ENCODE measurements around the gene FXYD2.

Gene FXYD2

DNA sequence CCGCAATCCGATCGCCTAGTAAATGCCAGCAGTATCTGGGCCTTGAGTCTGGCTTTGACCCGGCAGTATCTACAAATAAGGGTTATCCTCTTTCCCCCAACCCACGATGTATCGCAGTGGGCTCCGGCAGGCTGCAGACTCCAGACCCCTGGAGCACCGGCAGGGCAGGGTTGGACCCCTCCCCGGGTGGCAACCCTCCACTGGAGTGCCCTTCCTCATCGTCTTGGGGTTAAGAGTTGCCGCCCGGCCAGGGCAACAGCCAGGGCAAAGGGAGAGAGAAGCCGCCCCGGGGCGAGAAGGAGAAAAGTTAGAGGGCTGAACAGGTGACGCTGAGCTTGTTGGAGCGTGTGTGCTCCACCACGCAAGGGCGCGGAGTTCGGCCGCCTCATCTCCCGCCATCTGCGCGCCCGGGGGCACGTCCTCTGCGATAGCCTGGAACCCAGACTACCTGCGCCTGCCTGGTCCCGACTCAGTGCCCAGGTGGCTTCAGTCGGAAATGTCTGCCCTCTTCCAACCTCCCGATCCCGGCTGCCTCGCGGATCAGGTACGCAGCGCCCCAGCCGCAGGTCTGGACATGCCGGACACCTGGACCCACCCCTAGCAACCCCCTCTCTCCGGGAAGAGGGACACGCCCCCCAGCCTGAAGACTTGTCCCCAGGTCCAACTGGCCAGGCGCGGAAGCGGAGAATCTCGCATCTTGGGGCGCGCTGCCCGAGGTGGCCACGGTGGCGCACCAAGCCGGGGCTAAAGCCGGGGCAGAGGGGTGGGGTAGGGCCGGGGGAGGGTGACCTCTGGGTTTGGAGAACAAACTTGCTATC lies 28.7 kb downstream of the FXYD2 start:
- DNase-seq: no peak

DNA sequence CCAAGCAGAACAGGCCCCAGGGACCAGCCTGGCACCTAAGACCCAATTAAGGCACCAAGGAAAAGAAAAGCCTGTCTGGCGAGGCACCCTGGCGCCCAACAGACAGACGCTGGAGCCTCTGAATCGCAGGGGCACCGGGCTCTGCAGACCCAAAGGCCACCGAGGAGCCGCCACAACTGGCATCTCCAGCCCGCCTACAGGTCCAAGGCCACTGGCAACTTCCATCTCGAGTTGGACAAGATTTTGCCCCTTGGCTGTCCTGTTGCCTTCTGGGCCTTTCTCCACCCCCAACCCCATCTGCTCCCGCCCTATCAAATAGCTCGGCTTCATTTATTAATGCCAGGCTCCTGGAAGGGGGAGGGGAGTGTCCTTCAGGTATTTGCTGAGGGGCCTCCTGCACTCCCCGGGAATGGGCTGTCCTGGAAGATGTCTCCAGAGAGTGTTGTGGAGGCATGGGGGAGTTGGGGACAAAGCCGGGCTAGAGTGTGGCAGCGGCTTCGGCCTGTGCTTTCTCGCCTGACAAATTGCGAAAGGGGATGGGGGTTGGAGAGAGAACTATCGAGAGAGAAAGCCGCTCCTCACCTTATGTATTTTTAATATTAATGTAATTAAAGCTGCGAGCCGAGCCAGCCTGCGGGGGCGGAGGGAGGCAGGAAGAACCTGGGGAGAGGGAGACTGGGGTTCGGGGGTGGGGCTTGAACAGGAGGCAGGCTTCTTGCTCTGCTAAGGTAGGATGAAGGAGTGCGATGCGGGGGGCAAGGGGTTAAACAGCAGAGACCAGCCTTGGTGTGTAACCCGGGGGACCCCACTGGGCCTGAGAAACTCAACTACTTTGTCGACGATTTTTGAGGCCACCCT lies 29.5 kb downstream of the FXYD2 start:
- no peak for DNase-seq

DNA sequence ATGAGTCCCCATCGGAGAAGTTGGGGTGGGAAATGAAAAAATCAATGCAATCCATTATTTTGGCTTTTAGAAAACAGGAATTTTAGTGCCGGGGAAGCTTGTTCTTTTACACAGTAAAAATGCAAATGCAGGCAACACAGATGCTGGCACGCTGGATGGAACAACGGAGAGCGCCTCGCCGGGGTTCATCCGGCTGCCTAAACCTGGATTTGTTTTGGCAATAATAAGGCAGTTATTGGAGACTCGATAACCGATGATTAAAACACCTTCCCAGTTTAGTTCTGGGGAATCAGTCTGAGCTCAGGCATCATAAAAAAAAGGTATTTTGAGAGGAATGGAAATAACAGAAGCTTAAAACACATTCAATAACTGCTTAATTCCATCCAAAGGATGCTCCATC lies 30.4 kb downstream of the FXYD2 start:
- DNase-seq: no peak

DNA sequence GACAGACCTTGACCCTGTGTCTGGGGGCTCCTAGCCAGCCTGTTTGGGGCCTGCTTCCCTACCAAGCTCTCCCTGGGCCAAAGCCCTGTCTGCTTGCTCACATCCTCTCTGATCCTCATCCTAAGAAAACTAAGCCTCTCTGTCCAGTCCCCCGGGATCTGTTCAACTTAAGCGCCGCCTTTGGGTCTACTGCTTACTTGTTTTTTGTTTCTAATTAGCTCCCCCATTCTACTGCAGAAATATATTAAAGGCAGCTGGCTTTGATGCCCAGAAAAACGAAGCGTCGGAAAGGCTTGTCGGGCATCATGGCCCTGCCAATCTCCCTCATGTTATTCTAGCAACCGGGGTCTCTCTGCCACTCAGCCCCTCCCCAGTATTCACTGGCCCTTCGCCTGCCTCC lies 31.0 kb downstream of the FXYD2 start:
- no peak for DNase-seq

DNA sequence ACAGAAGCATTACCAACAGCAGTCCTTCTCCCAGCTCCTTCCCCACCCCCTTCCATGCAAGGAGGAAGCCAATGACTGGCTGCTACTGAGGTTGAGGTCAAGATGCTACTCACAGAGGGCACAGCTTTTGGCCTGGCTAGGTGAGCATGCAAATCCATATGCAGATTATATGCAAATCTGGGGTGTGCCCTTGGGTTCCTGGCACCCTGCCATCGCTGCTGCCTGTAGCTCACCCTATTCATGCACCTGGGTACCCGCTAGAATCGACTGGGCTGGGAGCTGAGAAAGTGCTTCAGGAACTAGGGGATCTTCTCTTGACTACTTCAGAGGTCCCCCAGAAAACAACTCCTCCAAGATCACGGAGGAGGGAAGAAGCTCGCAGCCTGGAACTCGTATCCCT lies 31.6 kb downstream of the FXYD2 start:
- DNase-seq: no peak

DNA sequence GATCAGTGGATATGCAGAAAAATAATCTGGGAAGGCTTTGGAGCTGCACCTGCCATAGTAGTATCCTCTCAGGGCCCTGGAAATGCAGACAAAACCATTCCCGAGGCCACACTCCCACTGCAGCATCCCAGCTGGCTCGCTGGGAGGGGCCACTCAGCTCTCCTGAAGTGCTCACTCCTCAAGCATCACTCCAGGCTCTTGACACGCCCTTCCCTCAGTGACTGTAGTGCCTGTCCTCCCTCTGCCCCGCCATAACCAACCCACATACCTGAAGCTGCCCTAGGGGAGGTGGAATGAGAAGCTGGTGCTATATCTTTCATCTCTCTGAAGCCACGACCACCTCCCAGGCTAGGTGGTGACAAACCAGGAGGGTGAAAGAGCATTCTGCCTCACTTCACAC lies 32.3 kb downstream of the FXYD2 start:
- DNase-seq: no peak

DNA sequence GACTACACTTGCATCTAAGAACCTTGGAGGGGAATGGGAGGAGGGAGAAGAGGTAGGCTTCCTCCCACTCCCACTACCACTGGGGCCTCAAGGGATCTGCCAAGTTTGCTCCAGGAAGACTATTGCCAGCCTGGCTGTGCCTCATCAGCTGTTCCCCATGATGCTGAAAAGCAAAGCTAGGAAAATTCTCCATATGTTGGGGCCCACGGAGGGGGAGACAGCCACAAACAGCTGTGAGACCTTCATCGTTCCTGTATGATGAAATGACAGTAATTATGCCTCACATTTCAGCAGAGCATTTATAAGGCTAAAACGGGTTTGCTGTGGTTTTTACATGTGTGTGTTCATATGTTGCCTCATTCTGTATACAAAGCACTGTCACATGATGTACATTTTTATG lies 34.3 kb downstream of the FXYD2 start:
- no peak for DNase-seq

DNA sequence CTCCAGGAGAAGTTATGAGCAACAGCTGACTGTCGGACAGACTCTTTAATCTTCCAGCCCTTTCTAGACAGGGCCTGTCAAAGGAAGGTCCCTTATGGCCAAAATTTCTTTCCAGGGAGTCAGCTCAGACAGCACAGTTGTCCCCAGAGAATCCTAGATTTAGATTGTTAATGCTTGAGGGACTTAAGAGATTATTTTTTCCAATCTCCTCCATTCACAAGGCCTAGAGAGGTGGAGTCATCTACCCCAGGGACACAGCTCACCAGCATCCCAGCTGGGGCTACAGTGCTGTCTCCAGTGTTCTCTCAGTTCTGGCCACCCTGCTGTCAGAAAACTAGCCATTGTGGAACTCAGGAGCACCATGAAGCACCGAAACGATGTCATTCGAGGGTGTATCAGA lies 35.3 kb downstream of the FXYD2 start:
- no peak for DNase-seq

DNA sequence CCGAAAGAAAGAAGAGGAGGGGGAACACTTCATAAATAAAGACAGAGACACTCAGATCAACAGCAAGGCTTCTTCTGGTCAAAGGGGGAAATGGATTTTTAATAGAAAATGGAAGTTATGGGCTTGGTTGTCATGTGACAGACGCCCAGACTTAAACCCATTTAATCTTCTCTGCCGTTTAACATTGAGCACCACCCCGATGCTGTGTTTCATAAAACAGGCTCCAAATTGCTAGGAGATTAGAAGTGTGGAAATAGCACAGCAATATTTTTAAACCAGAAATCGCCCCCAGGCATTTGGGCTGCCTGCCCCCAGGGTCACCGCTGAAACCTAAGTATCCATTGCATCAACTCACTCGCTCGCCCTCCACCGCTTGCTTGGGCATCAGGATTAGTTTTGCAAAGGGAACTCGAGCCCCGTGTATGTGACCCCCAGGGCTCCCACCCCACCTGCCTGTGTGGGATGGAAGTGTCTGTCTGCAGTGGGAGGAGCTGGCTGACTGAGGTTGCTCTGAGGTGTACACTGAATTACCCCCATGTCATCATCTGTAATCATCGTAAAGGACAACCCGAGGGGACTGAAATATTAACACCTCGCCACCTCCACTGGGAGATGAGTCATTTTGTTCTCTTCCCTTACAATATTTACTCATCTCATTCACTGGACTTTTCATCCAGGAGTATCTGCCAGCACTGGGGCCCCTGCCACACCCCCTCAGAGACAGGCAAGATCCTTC lies 38.2 kb downstream of the FXYD2 start:
- DNase-seq: no peak

DNA sequence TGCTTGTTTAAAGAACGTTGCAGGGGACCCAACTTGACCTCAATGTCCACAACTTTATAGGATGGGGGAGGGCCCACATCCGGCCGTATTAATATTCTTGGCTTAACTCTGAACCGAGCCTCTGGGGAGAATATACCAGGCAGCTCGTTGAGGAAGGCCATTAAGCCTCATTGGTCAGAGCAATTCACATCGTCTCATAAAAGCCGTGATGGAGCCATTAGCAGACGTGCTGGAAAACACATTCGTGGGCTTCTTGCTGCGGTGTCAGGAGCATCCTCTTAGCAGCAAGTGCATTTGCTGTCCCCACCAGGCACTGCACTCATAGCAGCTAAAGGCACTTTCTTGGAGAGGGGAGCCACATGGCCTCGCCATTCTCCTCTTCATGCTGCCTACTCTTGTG lies 42.4 kb downstream of the FXYD2 start:
- no peak for DNase-seq

DNA sequence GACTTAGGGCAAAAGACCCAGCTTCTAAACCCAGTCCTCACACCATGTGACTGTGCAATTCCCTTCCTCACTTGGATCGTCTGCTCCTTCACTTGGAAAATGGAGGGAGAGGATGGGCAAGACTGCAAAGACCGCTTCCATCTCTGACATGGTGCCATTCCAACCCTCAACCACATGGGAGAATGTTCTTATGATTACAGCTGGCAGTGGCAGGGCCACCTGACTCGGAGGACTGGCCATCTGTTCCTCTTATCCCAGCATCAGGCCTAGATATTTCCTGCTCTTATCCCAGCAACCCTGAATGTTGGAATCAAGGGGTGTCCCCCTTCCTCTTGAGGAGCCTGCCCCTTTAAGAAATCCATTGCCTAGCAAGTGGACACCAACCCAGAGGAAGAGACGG lies 42.9 kb downstream of the FXYD2 start:
- no peak for DNase-seq

DNA sequence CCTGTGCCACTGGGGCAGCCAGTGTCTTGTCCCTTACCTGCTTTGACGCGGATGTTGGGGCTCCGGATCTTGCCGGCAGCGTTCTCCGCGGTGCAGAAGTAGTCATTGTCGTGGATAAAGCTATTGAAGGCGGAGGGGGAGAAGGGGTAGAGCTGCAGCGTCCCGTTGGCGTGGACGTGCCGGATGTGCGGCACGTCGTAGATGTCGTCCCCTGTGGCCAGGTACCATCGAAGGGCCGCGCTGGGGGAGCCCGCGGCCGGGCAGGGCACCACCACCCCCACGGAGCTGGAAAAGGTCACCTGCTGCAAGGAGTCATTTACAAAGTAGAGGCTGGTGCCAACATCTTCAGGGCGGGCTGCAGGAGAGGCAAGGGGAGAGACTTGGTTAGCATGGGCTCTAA lies 44.1 kb downstream of the FXYD2 start:
- no peak for DNase-seq

DNA sequence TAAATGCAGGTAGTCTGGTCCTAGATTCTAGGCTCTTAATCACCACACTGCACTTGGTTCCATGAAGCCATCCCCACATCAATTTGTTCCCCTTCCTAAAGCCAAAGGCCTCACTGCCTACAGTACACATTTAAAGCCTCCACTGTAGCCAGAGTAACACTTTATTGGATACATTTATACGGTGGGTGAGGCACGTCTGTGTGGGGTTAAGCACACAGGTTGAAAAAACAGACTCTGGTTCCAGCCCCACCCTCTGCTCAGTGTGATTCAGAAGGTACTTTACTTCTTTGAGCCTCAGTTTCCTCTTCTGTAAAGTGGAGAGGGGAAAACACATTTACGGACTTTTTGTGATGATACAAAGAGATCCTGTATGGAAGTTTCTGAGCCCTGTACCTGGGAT lies 50.0 kb downstream of the FXYD2 start:
- DNase-seq: no peak

DNA sequence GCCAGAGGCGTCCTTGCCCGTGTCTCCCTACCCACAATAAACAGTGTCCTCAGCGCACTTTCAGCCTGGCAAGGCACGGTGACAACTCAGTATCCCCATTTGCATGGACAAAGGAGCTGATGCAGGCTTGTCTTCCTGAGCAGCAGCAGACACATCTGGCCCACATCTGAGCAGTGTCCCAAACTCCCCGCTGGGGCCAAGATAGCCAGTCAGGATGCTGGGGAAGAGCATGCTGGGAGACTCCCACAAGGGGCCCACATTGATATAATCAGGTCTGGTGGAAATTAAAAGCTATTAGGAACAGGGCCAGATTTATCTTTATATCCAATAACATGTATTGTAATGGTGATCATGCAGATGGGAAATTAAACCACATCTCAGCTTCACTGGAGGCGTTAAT lies 52.2 kb downstream of the FXYD2 start:
- DNase-seq: no peak

DNA sequence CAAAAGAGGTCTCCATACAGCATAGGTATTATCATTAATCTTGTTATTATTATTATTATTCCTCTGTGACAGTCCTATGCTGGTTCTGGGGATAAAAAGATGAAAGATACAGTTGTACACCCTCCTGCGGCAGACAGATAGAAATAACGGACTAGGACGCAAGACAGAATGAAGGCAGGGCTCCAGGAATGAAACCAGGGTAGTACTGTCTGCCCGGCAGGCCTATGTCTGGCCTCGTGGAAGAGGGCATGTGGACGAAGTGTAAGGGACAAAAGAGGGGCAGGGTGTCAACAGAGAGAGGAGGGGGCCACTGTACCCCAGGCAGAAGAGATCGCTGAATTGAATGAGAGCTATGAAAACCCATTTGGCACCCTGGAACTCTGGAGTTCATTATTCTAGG lies 52.7 kb downstream of the FXYD2 start:
- no peak for DNase-seq

DNA sequence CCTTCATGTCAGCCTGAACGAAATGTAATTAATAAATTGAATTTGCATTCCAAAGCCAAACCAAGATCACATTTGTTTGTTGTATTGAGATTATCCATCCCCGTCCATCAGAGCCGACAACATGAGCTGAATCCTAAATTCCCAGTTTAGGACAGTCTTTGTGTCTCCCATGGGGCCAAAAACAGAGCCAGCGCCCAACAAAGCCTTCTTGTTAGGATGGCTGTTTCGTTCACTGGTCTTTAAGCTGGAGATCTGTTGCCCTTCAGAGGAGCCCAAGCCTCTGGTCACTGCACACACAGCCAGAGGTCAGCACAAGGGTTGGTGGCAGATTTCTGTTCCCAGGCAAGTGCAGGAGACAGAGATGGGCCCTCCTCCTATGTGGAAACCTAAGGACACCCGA lies 53.3 kb downstream of the FXYD2 start:
- no peak for DNase-seq

DNA sequence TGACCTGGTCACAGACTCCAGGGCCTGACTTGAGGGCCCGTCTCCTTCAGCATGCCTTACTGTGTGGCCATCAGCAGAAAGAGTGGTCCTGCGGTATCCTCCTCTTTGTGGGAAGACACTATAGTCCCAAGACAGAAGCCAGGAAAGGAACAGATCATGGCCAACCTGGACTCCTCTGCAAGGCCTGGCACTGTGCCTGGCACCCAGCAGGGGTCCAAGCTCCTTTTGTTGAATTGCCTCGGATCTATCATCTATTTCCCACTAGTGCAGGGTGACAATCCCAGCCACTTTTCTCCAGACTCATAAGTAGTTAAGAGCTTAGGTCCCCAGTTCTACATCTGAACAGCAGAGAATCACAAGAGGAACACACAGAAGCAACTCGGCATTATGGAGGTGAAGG lies 54.5 kb downstream of the FXYD2 start:
- DNase-seq: no peak
